Stimulated activated CD8-positive, alpha-beta memory T cell treated with anti-CD3 and anti-CD28 coated beads, Interleukin-15, amount 100 ng/mL, for 24 hours (primary cell): ENCODE results near the gene RALB.
"Not testable (repeated sequence)": the region's sequence is repeated elsewhere in the genome, so short reads cannot be mapped to it uniquely, and the experiment has no call there.

Experiments
- DNase-seq: peaks from one replicate; pipeline ENCODE4 v3.0.0-alpha.2; 2020; ENCODE audit warnings: low read depth

The RALB gene

DNA sequence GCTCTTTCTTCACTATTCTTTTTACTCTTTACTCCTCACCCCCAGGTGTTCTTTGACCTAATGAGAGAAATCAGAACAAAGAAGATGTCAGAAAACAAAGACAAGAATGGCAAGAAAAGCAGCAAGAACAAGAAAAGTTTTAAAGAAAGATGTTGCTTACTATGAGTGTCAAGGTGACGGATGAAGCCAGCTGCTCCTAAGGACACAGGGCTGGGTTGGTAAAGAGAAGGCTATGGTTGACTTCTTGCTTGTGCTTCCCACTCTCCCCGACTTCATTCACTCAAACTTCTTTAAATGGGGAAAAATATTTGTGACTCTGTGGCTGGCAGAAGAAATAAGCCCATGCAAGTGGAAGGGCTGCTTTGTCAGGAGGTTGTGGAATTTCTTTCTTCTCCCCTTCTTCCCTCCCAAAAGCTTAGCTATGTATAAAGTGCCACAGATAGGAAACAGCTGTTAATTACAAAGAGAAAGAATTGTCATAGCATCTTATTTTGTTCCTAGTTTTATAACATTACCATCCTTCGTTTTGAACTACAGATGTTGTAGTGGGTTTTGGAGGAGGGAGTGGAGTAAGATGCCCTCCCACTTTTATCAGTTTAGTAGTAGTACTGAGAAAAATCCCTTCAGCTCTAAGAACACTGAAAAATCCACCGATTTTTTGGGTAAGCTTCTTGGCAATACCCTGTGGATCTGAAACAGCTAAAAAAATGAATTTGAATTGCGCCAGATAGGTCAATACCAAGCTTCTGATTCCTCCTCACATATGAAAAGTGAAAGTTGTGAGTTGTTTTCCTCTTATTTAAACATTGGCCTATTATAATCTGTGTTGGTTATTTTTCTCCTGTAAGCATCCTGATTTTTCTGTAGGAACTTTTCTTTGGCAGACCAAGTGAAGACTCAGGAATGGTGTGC, 40.7 kb downstream of the RALB start:
- no peak for DNase-seq

DNA sequence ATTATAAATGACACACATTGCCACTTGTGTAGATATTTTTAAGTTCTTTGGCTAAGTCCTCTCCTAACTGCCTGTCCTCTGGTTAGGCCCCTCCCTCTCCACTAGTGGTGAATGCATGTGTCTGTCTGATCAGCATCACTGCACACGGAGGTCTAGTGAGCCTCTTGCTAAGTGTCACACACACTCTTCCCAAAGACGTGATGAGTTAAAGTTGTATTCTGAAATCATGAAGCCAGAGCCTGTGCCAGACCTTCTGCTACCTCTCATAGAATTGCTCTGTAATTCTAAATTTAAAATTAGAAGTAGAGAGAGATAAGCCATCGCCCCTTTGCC, 41.3 kb downstream of the RALB start:
- DNase-seq, result no peak

DNA sequence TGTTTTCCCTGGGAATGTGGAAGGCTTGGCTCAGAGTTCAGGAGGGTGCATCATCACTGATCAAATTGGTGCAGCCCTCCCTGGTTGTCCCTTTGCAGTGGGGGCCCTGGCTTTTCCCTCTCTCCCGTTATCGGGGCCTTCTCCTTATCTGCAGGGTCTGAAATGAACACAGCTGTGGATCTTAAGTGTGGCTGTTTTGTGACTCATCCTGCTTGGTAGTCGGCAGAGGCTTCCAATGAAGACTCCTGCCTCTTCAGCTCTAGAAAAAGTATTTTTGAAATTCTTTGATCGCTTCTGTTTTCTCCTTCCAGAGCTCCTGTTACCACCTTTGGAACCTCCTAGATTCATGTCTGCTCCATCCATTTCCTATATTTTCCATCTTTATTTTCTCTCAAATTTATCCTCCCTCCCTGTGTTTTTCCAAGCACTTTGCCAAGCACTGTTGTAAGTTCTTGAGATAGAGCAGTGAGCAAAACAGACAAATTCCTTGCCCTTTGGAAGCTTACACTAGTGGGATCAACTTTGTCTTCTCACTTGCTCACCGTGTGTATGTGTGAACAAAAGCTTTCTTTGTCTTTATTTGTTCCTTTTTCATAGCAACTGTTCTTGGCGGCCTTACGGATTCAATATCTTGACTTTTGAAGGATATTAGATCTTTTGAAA, 45.7 kb downstream of the RALB start:
- DNase-seq, result no peak

DNA sequence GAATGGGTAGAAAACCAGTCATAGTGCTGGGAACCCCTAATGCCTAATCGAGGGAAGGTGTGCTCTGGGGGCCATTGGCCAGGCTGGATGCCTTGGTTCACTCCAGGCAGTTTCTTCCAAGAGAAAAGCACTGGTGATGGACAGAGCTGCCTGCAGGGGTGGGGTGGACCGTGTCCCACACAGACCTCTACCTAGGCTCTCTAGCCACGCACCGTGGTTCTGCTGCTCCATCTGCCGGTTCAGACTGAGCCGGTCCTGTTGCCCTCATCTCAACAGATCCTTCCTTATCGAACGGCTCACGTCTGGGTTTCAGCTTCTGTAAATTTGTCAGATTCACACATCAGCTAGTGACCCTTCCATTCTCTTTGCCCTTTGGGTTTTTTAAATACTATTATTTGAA, 46.4 kb downstream of the RALB start:
- DNase-seq, result no peak

DNA sequence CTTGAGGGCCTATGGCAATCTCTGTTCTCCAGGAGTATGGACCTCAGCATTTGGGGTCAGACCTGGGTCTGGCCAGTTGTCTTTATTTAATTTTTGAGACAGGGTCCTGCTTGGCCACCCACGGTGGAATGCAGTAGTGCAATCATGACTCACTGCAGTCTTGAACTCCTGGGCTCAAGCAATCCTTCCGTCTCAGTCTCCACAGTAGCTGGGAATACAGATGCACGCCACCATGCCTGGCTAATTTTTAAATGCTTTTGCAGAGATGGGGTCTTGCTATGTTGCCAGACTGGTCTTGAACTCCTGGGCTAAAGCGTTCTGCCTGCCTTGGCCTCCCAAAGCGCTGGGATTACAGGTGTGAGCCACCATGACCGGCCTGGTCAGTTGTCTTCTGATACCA, 46.9 kb downstream of the RALB start:
- no peak for DNase-seq

DNA sequence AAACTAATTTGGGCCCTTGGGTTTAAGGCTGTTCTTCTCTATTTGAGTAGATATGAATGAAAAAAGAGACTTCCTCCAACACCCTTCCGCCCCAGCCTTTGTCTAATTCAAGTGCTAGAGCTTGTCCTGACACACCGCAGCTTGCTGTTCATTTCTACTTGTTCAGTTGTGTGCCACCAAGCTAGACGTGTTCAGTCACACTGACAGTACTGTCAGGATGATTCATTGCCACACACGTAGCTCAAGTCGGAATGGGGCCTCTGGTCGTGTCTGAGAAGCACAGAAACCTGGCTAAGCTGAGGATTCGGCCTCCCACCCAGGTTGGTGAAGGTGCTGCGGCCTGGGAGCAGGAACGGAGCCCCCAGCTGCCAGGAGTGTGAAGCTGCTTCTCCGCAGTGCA, 47.7 kb downstream of the RALB start:
- no peak for DNase-seq

DNA sequence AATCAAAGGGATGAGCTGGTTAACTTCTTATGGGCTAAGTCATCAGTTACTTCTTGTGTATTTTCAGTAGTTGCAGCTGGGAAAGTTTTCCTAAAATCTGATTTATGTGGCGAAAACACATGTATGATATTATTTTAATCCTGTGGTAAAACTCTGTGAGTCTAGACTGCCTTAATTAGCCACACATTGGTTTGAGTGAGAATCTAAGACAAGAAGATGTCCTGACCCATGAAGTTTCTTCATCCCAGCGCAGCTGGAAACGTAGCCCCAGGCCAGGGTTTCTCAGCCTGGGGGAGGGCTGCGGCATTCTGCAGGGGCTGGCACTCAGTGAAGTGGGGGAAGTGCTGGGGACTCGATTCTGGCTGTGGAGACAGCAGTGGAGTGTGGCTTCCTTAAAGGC, 48.6 kb downstream of the RALB start:
- no peak for DNase-seq

DNA sequence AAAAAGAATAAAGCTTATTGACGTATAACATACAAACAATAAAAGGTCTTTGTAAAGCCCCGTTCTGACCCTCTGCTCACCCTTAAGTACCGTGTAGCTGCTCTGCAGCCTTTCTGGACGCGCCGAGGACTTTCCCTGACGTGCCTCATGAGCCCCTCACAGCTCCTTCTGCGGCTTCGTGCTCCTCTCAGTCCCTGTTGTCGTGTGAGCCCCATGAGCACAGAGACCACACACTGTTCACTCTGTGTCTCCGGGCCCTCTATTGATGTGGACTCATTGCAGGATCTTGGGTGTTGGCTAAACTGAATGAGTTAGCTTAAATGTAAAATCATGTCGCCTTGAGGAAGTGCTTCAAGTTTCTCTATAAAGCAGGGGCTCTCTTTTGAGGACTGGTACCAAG, 49.6 kb downstream of the RALB start:
- DNase-seq, result no peak

DNA sequence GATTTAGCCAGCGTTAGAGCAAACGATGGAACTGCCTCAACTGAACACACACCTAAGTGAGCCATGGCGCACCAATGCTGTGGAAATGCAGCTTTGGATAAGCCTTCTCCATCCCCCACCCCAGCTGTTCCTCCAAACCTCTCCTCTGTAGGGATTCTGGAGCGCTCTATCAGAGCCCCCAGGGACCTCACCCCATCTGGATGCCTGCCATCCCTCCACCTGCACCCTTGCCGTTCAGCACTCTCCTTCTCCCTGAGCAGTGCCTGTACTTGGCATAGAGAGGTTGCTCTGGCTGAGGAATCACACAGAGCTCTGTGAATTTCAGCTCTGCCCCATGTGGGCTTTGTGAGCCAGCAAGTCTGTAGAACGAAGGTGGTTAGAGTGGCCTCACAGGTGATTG, 50.5 kb downstream of the RALB start:
- DNase-seq, result no peak

DNA sequence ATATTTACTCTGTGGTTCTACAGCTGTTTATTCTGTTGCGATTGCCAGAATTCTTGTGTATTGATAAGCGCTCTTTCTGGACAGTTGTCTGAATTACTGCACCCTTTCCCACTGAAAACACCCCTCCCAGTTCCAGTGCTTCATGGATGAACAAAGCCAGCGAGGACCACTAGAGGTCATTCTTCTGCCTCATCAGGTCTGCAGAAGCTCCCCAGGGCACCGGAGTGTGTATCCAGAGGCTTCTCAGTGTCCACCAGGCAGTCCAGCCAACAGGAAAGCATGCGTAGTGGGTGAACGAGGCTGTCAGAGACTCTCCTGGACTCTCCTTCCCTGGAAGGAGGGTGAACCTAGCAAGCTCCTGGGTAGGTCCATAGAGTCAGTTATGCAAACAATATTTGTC, 52.6 kb downstream of the RALB start:
- DNase-seq, result no peak

DNA sequence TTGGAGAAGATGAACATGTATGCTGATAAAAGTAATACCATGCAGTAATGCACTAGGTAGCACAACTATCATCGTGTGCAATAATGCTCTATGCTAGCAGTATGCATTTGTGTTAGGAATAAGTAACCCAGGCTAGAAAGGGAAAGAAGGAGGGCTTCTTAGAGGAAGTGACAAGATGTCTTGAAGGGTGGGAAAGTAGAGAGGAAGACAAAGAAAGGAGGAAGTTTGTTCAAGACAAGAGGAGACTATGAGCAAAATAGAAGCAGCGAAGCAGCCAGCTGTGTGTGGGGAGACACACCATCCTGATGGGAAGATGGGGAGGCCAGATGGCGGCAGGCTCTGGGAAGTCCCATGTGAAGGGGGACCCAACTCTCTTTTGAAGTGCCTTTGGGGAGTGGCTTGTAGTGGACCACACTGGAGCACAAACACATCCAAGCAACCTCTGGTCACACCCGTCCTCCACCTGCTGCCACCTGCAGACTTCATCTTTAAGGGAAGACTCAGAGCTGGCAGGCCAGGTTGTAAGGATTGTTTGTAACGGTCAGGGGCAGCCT, 53.4 kb downstream of the RALB start:
- no peak for DNase-seq

DNA sequence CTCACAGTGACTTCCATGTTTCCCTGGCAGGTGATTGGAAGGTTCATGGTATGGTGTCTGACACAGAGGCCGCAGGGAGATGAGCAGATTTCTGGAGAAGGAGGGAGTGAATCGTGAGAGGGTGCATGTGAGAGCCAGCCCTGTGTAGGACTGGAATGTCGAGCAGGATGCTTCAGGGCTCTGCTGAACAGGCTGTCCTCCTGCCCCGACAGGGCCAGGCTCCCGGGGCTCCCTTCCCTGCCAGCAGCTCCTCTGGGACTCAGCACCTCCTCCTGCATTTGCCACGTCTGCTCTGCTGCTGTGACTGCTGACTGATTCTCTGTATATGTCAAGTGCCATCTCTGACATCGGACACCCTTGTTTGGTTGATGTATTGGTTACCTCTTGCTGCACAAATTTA, 54.8 kb downstream of the RALB start:
- DNase-seq, result no peak

DNA sequence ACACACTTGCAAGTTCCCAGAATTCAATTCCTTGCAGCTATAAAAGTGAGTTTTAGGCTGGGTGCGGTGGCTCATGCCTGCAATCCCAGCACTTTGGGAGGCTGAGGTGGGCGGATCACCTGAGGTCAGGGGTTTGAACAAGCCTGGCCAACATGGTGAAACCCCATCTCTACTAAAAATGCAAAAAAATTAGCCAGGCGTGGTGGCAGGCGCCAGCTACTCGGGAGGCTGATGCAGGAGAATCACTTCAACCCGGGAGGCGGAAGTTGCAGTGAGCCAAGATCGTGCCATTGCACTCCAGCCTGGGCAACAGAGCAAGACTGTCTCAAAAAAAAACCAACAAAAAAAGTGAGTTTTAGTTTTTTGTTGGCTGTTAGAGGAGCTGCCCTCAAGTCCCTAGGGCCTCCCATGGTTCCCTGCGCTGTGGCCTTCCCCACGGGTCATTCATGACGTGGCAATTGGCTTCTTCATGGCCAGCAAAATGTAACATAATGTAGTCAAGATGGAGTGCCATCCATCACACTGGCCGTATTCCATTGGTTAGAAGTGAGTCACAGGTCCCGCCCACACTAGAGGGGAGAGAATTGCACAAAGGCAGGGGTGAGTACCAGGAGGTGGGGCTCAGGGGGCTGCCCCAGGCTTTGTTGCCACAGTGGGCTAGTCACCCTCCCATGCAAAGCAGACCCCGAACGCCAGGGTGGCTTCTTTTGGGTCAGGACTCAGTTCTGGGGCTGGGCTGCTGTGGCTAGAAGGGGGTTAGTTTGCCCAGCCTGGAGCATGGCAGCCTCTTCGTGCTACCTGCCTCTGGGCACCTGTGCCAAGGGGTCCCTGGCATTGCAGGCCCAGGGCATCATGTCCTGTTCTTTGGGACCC, 55.6 kb downstream of the RALB start:
- no peak for DNase-seq

DNA sequence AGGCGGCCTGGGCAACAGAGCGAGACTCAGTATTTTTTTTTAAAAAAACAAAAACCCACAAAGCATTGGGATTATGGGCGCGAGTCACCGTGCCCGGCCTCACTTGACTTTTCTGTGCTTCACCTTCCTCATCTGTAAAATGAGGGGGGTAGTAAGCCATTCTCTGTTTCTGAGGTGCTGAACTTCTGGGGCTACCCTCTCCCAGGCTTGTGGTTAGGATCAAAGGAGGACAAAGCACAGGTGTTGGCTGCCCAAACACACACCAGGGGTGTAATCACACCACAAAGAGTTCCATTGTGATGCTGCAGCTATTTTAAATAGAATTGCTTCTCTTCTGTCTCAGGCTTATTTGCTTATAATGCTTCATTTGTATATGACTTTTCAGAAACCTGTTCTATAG, 57.5 kb downstream of the RALB start:
- no peak for DNase-seq

DNA sequence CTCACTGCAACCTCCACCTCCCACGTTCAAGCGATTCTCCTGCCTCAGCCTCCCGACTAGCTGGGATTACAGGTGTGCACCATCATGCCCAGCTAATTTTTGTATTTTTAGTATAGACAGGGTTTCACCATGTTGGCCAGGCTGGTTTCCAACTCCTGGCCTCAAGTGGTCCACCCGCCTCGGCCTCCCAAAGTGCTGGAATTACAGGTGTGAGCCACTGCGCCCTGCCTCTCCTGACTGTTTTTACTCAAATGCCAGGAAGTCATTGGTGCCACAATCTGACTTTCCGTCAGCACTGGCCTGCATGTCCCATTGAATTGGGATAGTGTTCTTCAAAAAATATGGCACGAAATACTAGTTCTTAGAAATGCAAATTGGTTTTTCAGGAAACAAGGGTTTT, 58.2 kb downstream of the RALB start:
- DNase-seq, result not testable (repeated sequence)

DNA sequence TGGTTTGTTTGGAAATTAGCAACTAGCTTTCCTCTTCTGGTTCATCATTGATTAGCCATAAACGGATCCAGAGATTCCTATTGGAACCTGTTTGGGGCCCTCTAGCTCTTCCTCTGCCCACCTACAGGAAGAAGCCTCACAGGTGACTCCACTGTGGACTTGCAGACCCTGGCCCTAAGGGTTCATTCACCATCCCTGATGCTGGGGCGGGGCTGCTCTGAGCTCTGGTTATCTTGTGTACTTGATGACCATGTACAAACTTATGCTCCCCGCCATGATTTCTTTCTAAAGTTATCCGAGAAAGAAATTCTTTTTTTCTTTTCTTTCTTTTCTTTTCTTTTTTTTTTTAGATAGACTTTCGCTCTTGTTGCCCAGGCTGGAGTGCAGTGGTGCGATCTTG, 59.4 kb downstream of the RALB start:
- no peak for DNase-seq

DNA sequence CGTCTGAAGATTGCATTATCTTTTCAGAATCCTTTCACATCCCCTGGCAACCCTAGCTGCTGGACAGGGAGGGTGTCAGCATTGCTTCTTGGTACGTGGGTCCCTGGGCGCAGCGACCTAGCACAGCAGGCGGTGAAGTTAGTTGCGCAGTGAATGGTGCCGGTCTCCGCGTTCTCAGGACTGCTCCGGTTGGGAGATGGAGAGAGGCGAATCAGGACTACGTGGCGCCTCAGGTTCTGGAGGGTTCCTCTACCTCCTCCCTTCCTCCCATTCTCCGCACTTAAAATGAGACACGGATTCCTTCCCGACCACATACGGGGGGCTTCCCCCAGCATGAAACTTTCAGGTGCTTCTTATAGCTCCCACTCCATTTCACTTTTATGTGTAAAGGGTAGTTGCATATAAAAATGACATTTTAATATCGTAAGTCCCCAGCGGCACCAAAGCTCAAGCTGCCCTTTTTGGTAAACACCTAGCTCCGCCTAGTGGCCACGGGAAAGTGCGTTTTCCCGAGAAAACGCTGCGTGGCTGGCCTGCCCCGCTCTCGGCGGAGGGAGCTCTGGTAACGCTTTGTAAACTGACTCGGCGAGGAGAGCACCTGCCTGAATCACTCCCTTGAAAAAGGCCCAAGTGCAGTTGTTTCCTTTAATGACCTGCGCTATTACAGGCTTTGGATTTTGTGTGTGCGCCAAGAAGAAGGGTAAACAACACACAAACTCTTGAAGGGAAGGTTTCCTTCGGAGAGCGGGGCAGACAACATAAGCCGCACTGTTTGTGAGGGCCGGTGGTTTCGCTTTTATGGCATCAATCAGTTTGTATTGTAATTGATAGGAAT, 60.4 kb downstream of the RALB start:
- peak; percentile 54 for DNase-seq

DNA sequence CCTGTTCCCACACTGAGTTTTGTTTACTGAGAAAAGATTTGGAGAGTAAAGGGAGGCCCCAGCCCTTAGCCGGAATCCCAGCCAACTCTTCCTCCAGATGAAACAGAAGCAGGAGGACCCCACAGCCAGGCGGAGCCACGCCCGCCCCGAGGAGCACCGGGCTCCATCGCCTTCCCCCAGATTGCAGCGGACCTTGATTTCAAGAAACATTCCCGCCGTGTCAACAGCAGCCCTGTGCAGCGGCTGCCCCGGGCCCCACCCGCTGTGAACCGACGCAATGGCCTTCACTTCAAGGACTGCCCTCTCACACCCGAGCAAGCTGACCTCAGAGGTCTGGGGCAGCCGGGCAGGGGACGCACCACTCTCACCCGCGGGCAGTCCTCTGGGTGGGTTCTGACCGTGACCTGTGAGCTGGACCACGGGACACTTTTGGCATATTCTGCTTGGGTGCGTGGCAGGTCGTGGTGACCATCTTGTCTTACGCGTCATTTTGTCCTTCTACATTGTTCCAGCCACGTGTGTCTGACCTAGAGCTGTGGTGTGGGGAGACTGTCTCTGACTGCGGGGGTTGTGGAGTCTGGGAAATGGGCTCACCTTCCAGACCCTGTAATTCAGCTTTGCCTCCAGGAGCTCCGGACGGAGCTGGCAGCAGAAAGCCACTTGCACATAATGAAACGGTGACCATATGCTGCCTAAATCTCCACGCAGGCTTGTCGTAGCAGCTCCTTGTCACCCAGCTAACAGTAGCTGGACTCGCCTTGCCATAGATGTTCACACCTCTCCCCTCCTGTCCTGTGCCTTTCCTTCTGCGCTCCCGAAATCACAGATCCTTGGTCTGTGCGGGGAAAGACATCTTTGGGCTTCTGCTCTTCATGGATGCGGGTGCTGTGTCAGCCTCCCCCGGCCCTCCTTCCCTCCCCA, 61.3 kb downstream of the RALB start:
- DNase-seq, result no peak

DNA sequence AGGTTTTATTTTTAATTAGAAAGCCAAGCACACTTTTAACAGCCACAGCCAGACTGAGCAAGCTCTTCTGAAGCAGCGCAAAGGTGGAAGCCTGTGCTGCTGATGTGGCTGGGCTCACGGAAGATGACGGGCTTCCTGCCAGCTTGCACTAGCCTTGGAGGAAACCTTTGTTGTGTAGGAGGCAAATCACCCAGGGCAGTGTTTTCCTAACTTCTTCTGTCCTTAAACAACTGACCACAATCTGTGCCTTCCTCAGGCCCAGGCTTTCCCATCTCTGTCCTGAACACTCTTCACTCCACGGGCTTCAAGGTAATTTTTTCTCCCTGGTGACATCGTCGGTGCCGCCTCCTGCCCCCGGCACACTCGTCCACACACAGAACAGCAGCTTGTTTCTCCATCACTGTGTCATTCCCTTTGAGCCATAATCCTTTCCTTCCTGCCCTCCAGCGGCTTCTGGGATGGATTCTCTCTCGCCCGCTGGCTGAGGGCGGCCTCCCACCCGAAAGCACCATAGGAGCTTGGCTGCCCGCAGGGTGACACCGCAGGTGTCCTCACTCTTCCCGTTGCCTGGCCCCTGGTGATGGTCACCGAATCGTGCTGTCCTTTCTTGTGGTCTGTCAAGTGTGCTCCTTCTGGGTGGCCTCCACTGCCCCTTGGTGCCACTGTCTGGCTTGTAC, 62.2 kb downstream of the RALB start:
- DNase-seq, result no peak
